Activated CD4-positive, alpha-beta T cell treated with anti-CD3 and anti-CD28 coated beads, Interleukin-2, amount 50 U/mL, for 16 hours (primary cell): Measurements from ENCODE around the gene LRMDA.

Experiments
- DNase-seq: peaks from one replicate; pipeline ENCODE4 v3.0.0-alpha.2; 2020

Gene LRMDA

DNA sequence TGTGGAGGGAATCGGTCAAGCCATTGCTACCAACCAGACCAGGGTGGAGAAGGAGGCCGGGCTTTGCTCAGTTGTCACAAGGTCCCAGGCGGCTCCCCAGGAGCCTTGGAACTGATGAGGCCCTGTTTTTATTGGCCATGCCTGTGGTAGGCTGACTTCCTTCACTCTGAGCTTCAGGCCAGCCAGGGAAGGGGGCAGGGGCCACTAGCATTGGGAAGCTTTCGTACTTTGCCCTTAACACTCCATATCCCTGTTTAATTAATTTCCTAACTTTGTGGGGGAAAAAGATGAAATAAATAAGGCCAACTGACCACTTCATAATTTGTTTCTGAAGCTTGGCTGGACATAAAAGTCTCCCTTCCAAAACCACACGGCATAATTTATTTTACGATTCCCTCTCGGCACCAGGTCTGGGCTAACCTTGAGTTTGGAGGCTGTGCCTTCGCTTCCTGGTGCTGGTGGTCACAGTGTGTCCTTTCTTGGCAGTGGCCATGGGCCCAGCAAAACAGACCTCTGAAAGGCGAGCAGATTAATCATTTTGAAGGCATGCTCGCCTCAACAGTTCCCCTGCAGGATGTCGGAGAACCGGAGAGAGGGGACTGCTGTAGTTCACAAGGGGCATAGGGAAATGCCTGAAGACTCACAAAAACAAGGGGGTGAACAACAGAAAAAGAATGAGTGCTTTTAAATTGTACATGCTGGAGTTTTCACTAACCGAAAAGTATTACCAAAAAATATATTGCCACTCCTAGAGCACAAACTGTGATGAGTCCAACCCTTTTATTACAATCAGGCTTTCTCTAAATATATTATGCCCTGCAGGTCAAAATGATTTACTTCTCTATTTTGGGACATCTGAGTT is 966.0 kb downstream of the LRMDA start:
- no peak for DNase-seq

DNA sequence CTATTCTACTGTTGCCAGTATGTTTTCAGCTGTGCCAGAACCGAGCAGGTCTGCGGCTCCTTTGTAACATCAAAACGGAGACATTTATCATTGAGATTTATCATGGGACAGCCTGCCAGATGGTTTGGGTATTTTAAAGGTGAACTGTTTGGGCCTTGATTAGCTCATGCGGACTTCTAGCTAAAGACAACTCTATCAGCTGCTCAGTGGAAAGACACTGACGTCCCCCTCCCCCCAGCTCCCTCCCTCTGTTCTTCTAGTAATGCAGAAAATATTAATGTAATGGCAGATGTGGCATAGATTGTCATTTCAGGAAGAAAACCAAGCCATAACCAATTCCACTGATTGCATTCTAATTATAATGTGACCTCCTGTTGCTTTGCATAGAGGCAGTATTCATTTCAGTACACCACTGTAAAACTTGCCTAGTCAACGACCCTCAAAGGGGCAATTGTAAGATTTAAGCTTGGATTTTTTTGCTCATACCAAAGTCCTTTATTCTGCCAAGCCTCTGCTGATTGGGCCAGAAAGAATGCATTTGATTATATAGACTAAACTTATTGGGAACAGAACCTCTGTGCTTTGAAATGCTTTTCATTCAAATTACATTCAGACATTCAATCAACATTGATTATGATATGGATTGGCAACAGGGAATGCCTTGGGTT is 966.8 kb downstream of the LRMDA start:
- no peak for DNase-seq

DNA sequence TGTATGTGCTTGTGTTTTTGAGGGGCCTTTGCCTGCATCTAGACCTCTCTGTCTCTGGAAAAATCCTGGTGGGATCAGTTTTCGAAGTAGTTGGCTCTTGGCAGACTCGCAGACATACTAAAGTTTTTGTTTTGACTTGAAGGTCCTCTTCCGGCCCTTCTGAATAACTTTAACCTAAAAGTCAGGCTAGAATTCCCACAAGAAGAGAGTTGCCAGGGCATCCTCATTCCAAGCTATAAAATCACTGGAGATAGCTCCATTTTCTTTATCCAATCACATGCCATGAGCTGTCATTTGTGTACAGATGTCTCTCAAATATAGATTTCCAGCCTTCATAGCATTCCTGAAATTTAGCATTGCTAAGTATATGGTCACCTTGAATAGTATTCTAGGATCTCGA is 967.8 kb downstream of the LRMDA start:
- no peak for DNase-seq

DNA sequence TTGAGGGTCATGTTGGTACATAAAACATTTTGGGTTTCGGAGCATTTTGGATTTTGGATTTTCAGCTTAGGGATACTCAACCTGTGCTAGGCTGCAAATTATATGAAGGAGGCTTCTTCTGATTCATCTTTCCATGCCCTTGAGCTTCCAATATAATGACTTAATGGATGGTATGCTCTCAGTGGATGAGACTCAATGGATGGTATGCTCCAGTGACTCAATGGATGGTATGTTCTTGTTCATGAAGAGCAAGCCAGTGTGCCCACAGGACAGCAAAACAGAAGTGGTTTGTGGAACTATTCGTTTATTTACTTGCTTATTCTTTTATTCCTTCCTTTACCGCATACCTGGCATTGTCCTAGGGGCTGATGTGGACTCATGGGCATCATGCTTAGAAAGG is 969.6 kb downstream of the LRMDA start:
- no peak for DNase-seq

DNA sequence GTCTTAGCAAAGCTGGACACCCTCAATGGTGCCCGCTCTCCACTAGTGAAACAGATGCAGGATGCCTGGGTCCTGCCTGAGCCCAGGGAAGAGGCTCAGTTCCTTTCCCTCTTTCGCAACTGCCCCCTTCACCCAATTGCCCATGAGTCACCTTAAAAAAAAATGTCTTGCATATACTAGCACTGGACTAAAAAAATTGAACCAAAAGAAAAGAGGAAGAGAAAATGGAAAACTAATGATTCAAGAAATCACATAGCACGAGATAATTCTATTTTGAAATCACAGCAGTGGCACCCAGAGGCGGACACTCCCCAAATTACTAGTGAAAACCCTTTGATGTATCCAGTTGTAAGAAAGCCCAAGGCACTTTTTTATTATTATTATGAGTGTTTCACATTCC is 972.5 kb downstream of the LRMDA start:
- no peak for DNase-seq

DNA sequence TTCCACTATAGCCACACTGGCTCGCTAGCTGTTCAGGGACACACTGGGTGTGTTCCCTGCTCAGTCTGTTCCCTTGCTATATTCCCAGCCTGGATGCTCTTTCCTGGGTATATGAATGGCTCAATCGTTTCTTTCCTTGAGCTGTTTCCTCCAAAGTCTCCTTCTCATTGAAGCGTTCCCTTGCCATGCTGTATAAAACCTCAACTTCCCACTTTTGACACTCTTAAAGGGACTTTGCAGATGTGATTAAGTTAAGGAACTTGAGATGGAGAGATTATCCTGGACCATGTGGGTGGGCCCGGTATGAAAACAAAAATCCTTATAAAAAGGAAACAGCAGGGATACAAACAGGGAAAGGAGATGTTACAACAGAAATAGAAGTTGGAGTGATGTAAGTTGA is 973.1 kb downstream of the LRMDA start:
- no peak for DNase-seq

DNA sequence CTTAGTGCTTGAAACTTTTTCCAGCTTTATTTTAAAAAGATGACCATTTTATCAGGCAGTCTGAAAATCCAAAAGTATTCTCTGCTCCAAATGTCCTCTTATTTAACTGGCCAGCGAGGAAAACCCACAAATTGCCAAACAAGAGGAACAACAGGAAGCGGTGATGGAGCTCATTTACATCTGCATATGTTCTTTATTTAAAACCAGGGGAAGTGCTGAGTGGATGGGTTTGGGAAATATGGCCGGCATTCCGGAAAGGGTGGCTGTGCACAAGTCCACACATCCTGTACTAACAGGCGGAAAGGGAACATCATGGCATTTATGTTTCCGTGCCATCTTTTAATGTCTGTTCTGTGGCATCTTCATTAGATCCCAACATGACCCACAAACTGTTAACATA is 974.5 kb downstream of the LRMDA start:
- no peak for DNase-seq

DNA sequence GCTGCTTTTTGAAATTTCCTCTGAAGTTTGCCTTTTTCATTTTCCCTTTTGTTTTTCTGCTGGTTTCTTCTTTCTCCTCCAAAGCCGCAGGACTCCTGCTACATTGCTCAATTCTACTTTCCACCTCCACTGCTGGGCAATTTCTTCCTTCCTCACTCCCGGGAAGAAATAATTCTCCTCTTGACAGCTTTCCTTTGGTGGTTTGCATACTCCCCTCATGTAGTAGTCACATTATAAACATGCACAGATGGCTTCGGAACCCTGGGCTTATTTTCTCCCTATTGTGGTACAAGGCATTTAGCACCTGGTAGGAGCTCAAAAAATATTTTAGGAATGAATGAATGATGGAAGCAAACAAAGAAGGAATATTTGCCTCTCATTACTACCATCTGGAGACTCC is 977.2 kb downstream of the LRMDA start:
- no peak for DNase-seq

DNA sequence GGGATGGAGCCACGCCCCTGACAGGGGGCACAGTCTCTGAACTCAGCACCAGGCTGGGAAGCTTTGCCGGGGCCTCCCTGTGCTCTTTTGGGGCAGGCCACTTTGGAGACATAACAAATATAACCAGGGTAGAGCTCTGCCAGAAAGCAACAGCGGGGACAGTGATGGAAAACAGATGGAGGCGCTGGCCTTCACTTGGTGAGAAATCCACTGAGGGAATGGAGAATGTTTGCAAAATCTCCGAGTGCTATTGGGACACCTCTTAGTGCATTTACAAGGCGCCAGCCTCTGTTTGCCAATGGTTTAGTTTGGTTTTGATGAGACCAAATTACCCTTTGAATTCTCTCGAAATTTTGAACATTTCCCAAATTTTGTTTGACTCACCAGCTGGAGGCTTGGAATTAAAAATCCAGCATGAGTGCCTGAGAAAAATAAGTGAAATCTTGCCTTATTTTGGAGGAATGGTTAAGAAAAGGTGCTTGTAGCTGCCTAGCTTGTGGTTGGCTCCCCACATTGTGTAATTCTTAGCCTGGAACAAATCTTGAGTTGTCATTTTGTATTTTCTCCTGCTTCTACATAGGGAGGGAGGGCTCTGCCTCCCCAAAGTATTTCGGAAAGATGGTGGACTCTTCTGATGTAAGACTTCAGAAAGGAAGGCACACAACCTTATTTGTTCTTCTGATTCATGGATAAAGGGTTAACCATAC is 980.5 kb downstream of the LRMDA start:
- no peak for DNase-seq

DNA sequence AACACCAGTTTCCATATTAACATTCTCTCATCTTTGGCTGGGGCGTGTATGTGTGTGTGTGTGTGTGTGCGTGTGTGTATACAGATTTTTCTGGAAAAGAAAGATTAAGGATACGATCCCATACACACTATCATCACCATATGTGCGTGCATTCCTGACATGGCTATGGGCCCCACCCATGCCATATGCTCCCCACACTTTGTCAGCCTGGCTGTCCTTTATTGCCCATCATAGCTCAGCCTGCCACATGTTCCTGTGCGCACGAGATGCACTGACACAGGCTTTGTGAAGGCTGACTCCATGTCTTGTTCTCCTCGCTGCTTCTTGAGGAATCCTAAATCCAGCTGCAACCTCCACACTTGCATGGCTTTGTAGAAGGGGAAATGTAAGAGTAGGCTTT is 984.1 kb downstream of the LRMDA start:
- no peak for DNase-seq

DNA sequence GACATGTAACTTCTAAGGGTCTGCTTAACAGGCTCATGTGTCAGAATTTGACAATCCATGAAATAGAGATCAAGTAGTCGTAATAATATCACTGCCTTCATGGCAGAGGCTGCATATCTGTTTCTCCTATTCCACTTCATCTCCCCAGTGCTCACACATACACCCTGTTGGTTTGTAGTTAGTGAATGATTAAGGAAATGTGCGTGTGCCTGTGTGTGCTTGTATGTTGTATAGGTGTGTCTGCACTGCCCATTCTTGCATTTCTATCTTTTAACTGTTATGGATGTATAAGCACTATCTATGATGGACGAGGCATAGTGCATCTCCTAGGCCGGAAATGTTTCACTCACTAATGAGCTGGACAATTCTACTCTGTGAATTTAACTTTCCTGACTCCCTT is 985.2 kb downstream of the LRMDA start:
- DNase-seq, result no peak

DNA sequence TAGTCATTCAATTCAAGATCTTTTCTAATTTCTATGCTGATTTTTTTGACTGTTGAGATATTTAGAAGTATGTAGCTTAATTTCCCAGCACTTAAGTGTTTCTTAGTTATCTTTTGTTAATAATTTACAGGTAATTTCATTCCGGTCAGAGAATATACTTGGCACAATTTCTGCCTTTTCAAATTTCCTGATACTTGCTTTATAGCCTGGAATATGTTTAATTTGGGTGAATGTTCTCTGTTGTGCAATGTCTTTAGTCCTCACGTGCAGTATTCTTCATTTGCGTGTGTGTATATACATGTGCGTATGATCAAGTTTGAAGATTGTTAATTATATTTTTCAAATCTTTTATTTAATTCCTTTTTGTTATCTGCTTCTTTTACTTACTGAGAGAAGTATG is 989.3 kb downstream of the LRMDA start:
- DNase-seq, result no peak

DNA sequence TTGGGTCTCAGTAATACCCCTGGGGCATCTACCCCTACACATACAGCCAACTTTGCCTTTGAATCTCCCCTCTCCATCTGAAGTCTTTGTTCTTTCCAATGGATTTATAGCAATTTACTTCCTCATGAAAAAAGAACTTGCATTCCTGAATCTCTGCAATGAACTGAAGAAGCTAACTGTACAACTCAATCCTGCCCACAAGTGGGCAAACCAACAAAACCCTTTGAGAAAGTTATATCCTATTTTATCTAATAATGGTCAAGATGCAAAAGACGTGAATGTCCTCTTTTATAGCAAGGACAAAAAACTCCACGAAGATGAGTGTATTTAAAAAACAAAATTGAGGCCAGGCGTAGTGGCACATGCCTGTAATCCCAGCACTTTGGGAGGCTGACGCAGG is 991.3 kb downstream of the LRMDA start:
- DNase-seq, result no peak

DNA sequence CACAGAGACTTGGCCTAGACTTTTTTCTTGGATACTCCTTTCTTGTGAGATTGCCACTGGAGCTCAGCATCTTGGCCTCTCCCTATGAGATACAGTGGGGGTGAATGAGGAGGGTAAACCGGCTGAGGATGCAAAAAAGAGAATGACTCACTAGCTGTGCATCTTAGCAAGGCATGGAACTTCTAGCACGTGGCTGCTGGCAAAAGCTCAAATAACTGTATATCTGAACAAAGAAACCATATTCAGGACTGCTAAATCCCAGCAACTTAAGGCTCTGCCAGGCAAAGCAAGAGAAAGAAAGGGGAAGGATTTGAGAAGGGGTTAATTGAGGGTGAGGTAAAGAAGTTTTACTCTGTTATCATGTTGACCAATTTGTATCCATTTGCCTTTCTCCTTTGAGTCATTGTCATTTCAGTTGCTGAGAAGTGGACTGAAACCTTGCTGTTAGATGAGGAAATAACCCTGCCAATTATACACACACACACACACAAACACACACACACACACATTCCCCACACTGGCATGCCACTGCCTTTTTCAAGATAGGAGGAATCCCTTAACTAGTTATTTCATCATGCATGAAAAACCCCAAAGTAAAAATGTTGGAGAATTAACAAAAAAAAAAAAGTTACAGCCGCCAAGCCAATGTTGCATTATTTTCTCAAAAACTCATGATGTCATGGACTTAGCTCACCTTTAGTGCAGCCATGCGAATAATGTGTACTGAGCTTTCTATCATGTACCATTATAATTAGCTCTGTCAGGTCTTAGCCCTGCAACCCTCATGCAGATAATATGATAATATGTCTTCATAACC is 997.3 kb downstream of the LRMDA start:
- no peak for DNase-seq

DNA sequence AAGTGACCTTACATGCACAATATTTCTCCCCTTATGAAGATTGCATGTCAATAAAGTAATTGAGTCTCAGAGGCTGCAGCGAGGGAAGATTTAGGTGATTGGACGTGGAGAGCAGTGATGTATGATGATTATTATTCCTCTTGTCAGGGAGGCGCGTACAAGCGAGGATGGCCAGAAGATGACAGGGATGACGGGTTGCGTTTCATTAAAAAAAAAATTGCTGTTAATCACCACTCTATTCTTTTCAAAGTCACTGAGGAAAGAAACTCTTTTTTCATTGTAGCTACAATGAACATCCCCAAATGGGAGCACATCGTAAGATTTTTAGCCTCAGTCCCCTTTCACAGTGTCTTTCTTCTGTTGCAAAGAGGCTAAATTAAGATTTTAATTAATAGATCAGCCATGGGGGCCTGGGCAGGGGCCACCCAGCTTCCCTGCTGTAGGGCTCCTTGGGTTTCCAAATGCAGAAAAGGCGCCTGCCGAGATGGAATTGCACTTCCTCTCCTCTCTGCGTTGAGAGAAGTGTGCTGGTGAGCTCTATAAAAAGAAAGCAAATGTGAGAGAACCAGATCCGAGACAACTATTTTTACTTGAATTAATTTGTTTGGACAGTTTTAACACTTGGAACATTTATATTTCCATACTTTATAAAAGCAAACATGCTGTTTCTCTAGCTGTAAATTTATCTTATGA is 998.1 kb downstream of the LRMDA start:
- DNase-seq, result no peak

DNA sequence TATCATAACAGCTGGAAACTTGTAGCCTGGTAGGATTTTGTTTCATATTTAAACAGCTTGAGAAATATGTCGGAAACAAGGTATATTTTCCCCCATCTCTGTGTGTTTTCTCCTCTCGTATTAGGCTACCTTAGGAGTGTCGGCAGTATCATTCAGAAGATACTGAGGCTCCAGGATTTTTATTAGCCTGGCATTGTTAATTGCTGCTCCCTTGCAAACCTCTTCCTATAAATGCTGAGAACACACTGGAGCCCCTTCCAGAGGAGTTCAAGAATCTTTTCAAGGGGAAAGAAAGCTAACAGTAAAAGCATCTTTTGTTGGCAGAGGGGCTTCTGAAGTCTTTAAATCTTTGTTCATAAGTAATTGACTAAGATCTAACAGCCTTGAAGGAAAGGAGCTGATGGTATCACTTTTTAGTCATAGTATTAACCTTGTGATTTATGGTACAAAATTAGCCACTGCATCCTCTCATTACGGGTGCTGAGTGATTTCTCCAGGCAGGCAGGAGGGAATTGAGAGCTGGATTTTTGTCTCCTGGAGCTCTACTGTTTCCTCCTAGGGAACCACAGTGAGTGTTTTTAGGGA is 998.7 kb downstream of the LRMDA start:
- DNase-seq, result no peak

DNA sequence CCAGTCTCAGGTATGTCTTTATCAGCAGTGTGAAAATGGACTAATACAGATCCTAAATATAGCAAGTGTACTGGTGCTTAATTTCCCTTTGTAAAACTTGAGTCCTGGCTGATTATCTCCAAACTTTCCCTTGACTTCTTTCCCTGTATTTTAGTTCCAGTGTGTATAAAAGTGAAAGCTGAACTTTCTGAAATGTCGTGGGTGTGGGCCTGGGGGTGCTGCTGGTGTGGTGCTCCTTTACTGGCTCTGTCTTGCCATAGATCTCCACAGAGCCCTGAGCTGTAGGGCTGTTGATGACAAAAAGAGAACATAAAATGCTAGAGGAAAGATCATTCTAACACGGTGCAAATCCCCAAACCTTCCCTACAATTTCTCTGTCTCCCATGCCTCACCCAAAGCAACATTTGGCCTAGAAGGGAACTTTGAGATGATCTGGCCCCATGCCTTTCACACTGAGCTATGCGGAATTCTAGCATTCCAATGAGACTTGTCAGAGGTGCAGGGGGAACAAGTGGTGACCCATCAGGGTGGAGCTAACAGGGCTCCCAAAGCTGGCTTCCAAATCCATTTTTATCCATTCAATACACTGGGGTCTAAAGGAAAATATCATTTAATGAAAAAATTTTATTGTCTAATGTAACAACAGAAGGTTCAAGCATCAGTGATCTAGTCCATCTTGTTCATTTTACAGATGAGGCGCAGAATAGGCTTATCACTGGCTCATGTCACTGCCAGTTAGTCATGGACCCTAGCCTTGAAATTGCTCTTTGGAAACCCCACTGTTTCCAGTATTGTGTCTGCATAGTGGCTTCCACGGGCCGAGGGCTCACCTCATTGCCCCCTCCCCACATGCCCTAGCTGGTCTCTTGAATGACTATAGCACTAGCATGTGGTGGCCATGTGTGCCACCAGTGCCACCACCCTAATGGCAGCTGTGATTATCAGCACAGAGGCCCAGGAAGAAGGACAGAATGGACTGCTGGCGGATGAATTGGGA is 1000.9 kb downstream of the LRMDA start:
- no peak for DNase-seq

DNA sequence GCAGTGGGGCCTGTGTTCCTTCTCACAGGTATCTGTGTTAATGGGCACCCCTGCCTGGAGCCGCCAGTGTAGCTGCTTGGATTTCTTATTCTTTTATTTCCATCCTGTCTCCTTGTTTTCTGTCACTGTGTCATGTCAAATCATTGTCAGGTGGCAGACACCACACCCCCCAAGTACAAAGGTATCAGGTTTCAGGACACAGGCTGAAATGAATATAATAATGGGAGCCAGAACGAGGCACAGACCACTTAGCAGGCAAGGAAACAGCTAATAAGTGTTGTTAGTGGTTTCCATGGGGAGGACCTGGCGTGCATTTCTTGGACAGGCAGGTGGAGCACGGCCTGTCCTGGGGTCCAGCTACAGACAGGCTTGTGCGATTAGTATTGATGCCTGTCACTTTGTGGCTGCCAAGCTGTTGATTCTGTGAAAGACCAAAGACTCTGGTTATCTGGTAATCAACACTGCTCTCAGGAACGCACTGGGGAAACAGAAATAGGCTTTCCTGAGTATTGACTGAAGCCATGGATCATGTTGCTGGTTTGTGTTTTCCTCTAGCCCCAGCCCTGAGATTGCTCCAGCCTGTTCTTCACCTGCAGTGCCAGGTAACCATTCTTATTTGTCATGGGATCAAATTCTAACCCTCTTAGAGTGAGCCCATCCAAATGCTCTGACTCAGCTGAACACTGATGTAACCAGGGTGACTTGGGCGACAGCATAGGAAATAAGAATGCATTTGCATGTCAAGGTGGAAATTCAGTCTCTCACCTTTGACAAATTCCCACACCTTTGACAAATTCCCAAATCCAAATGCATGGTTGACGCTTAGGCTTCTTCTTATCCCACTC is 1002.0 kb downstream of the LRMDA start:
- no peak for DNase-seq

DNA sequence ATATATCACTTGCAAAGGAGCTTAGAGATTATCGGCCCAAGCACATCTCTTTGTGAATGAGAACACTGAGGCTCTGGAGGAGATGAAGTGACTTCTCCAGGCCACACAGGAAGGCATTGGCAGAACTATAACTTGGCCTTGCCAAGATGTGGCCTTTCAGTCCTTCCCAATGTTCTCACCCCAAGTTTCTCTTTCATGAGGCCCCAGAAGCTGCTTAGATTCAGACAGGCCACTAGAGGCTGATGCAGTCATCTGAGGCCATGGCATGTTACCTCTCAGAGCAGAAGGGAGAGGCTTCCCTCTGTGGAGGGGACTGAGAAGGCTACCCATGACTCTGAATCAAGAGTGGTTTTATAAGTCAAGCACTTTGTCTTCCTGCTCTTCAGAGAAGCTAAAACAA is 1003.7 kb downstream of the LRMDA start:
- no peak for DNase-seq

DNA sequence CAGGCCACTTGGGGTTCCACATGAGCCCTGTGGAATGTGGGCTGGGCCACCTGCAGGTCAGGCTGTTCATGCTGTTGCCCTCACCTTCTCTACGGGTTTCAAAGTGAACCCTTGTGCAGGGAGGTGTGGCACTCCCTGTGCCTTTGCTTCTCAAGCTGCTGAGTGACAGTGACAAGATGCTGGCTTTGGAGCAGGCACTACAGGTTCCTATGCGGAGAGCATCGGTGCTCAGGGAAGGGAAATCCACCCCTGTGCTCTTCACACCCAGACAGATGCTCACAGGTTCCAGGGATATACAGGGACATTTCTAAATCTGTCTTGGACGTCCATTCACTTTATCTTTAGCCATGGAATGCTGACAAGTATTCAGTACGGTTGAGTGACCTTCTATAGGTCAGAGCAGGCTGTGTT is 1005.0 kb downstream of the LRMDA start:
- no peak for DNase-seq
